ENCODE measurements around the gene TLCD1. TPM values are rescaled to one million over a fixed set of nuclear protein-coding genes. Genes with fewer than 3 reads are reported as not detected.
A peak's percentile ranks its signal among the peaks of the same experiment; 100 is the strongest.

Gene TLCD1
- polyA plus RNA-seq, 1 of the 3 experiments (the other 2 are of a cell fraction): 18.3 TPM

DNA sequence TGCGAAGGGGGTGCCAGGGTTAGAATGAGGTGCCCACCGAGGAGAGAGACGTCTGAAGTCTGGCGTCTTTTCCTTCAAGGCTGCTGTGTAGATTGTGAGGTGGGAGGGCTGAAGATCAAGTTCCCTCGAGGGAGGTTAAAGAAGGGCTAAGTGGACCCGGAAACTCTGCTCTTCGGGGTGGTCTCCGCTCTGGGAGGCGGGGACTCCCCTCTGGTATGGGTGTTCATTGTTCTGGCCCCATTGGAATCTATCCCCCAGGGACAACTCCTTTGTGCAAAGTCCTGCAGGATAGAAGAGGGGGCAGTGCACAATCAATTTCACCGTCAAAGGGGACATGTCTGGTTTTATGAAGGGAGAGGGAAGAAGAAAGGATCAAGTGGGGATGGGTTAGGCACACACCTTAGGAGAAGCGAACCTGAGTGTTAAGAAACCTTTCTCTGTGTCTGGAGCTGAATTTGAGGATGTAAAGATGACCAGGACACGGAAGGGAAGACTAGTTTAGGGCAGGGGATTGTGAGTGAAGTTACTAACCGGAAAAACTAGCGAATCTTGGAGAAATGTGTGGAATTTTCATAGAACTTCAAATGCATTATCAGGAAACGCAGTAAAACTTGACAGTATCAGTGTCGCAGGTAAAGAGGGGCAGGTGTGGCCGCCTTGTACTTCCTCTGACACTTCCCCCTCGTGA lies 7.6 kb downstream of the TLCD1 start:
- Histone ChIP-seq H3F3A (replicated peaks; ENCODE audit: insufficient read depth) (peaks cover 40% of the 10 kb centered on the region), H3K36me3 (replicated peaks in 1 of 2; ENCODE audit: control insufficient read depth in 1 of 2, insufficient read depth in 2 of 2, low read length in 1 of 2) (peaks cover 24 to 33% of the 10 kb centered on the region in 2 experiments), H3K9ac (no peak overlapping the region), H3K9me3 (no peaks in the 10 kb centered on the region), H3K27ac (ENCODE audit: low read depth in 2 of 2, low read length in 1 of 2) (peak overlapping the region; percentile 8 to 86; a peak in 3 of 4 replicates), H3K9me2 (no peaks in the 10 kb centered on the region), H3K79me2 (ENCODE audit: insufficient read depth) (peaks cover 36% of the 10 kb centered on the region), H3K4me2 (no peak overlapping the region), H2AFZ (ENCODE audit: low read depth) (no peak overlapping the region), H3K27me3 (ENCODE audit: insufficient read depth) (no peaks in the 10 kb centered on the region), H3K4me3 (ENCODE audit: low read depth in 2 of 2, low read length in 1 of 2) (no peak overlapping the region), H3K4me1 (ENCODE audit: control insufficient read depth in 1 of 2, insufficient read depth in 2 of 2, low read depth in 1 of 2, low read length in 1 of 2) (peaks cover 7 to 13% of the 10 kb centered on the region in 2 experiments; a peak in 3 of 4 replicates), H4K20me1 (ENCODE audit: insufficient read depth) (peaks cover 28% of the 10 kb centered on the region)
- CTCF ChIA-PET: interaction anchor here (1.7 to 11.1 kb wide), 2 partner anchors 9 to 30 kb away, joined by 4 to 612 read pairs; partner anchors contain the start of gene TRAF4
- 79% methylated on average over 18 of the region's 18 CpGs for WGBS (ENCODE audit: low lambda C conversion rate)
- POLR2A ChIA-PET: interaction anchor here (1.8 to 3.8 kb wide), 3 partner anchors 8 to 27 kb away, joined by 11 to 46 read pairs (median 45); partner anchors contain the start of genes NEK8, PROCA1 and TRAF4
- no peak for TF ChIP-seq RAD21 (IDR thresholded peaks at IDR 0.05; ENCODE audit: low read length)
- TF ChIP-seq MXI1 (IDR thresholded peaks at IDR 0.05; ENCODE audit: low read depth, low read length): no peak
- TF ChIP-seq SMC3 (IDR thresholded peaks at IDR 0.05; ENCODE audit: low read depth, low read length): no peak
- no peak for TF ChIP-seq ELF1 (IDR thresholded peaks at IDR 0.05)
- no peak for TF ChIP-seq CHD2 (IDR thresholded peaks at IDR 0.05; ENCODE audit: low read length, partially characterized antibody)
- TF ChIP-seq RFX5 (IDR thresholded peaks at IDR 0.05; ENCODE audit: low read length): no peak
- TF ChIP-seq YY1 (IDR thresholded peaks at IDR 0.05; ENCODE audit: low read depth): no peak
- no peak for TF ChIP-seq MAX (IDR thresholded peaks at IDR 0.05; ENCODE audit: low read depth)
- DNase-seq: no peak

DNA sequence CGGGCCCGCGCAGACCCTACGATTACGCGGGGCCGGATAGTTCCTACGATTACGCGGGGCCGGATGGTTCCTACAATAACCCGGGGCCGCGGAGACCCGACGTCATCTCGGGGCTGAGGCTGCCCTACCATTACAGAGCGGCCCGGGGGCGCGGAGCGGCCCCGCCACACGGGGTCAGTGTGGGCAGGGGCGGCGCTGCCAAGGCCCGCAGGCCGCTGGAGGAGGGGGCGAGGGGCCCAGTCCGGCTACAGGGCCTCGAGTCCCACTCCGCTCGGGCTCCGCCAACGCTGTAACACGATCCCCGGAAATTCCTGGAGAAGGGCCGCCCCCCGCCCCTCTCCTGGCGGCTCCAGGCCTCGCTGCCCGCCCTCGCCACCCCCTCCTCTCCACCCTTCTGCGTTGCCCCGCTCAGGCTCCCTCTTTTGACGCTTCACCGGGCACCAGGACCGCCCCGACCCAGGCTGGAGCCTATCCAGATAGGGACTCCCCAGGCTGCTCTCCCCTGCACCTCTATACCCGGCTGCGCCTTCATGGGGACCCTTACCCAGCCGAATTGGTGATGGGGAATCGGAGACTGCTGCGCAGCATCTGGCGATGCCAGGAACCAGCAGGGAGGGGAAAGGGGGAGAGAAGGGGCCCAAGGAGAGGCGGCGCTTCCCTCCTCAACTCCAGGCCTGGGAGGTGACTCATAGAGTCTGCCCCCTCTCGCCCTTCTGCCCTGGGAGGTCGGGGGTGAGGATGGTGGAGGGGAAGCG lies 8.3 kb downstream of the TLCD1 start, which contains the start of gene RAB34:
TSS of gene RAB34 (minus strand) at position 291 of the 755 bp plus-strand sequence. CDS start 602 bp downstream, outside the sequence.
- Histone ChIP-seq H3K36me3 (replicated peaks in 1 of 2; ENCODE audit: control insufficient read depth in 1 of 2, insufficient read depth in 2 of 2, low read length in 1 of 2) (peaks cover 17 to 26% of the 10 kb centered on the region in 2 experiments), H3K4me1 (ENCODE audit: control insufficient read depth in 1 of 2, insufficient read depth in 2 of 2, low read depth in 1 of 2, low read length in 1 of 2) (peaks cover 7 to 11% of the 10 kb centered on the region in 2 experiments; a peak in 3 of 4 replicates), H2AFZ (ENCODE audit: low read depth) (no peak within 1 kb of the TSS), H3K27ac (ENCODE audit: low read depth in 2 of 2, low read length in 1 of 2) (peak within 1 kb of the TSS; percentile 8 to 86; a peak in 2 of 4 replicates), H3K27me3 (ENCODE audit: insufficient read depth) (no peaks in the 10 kb centered on the region), H3K4me3 (ENCODE audit: low read depth in 2 of 2, low read length in 1 of 2) (no peak within 1 kb of the TSS), H3K9me2 (no peaks in the 10 kb centered on the region), H3F3A (replicated peaks; ENCODE audit: insufficient read depth) (peaks cover 36% of the 10 kb centered on the region), H3K9me3 (no peaks in the 10 kb centered on the region), H3K9ac (no peak within 1 kb of the TSS), H3K79me2 (ENCODE audit: insufficient read depth) (peaks cover 31% of the 10 kb centered on the region), H3K4me2 (no peak within 1 kb of the TSS), H4K20me1 (ENCODE audit: insufficient read depth) (peaks cover 21% of the 10 kb centered on the region)
- TF ChIP-seq TEAD4 (IDR thresholded peaks at IDR 0.05; ENCODE audit: borderline replicate concordance, insufficient read depth) (no peak), NRF1 (IDR thresholded peaks at IDR 0.05; ENCODE audit: low read depth, low read length) (no peak), EP300 (IDR thresholded peaks at IDR 0.05; ENCODE audit: borderline replicate concordance in 1 of 2, low read depth in 1 of 2, low read length in 1 of 2) (no peak)
- ChIA-PET CTCF (interaction anchor here (1.7 kb wide), 1 partner anchor 10 kb away, joined by 4 read pairs; no protein-coding TSS in a partner anchor), POLR2A (no interaction called here)
- WGBS (ENCODE audit: low lambda C conversion rate): 76% methylated on average over 40 of the region's 60 CpGs
- no peak for DNase-seq

Data from SK-N-SH (cell line).